ENCODE data around the gene ADM.
"Not testable (repeated sequence)": the region's sequence is repeated elsewhere in the genome, so short reads cannot be mapped to it uniquely, and the experiment has no call there.

The ADM gene

GRCh38 chr11:10304495-10305261 lies at the start of gene ADM:
Gene ADM (plus strand): TSS chr11:10305073. CDS start chr11:10305701, 628 bp downstream.
- DNase-seq (ENCODE audit: low read depth) = no peak

- no peak for DNase-seq (ENCODE audit: low read depth)
These were observed 49.3 kb upstream of the ADM start for GRCh38 chr11:10255388-10256125.

- no peak for DNase-seq (ENCODE audit: low read depth)
These were observed 47.4 kb upstream of the ADM start for GRCh38 chr11:10257478-10257877.

GRCh38 chr11:10261821-10262220 lies 43.1 kb upstream of the ADM start:
- no peak for DNase-seq (ENCODE audit: low read depth)

GRCh38 chr11:10263929-10264328 lies 40.9 kb upstream of the ADM start:
- DNase-seq (ENCODE audit: low read depth) = no peak

- not testable (repeated sequence) for DNase-seq (ENCODE audit: low read depth)
These were observed 40.2 kb upstream of the ADM start for GRCh38 chr11:10264716-10265115.

GRCh38 chr11:10265936-10266335 lies 38.9 kb upstream of the ADM start:
- DNase-seq (ENCODE audit: low read depth) = no peak

GRCh38 chr11:10267821-10268220 lies 37.1 kb upstream of the ADM start:
- DNase-seq (ENCODE audit: low read depth) = no peak

GRCh38 chr11:10268746-10269488 lies 36.0 kb upstream of the ADM start:
- no peak for DNase-seq (ENCODE audit: low read depth)

- no peak for DNase-seq (ENCODE audit: low read depth)
These were observed 32.7 kb upstream of the ADM start for GRCh38 chr11:10272132-10272531.

GRCh38 chr11:10273738-10274137 lies 31.1 kb upstream of the ADM start:
- no peak for DNase-seq (ENCODE audit: low read depth)

- no peak for DNase-seq (ENCODE audit: low read depth)
These were observed 30.1 kb upstream of the ADM start for GRCh38 chr11:10274726-10275125.

- no peak for DNase-seq (ENCODE audit: low read depth)
These were observed 29.2 kb upstream of the ADM start for GRCh38 chr11:10275714-10276113.

- no peak for DNase-seq (ENCODE audit: low read depth)
These were observed 22.8 kb upstream of the ADM start for GRCh38 chr11:10282117-10282516.

- no peak for DNase-seq (ENCODE audit: low read depth)
These were observed 20.9 kb upstream of the ADM start for GRCh38 chr11:10283991-10284390.

- DNase-seq (ENCODE audit: low read depth) = no peak
These were observed 19.6 kb upstream of the ADM start for GRCh38 chr11:10285148-10285802.

- no peak for DNase-seq (ENCODE audit: low read depth)
These were observed 17.7 kb upstream of the ADM start for GRCh38 chr11:10287140-10287539.

GRCh38 chr11:10287766-10288715 lies 16.8 kb upstream of the ADM start:
- DNase-seq (ENCODE audit: low read depth) = no peak

- no peak for DNase-seq (ENCODE audit: low read depth)
These were observed 15.8 kb upstream of the ADM start for GRCh38 chr11:10288881-10289764.

GRCh38 chr11:10289765-10290380 lies 15.0 kb upstream of the ADM start:
- DNase-seq (ENCODE audit: low read depth) = no peak
